ENCODE results near the gene PIK3IP1.
"Not testable (repeated sequence)": the region's sequence is repeated elsewhere in the genome, so short reads cannot be mapped to it uniquely, and the experiment has no call there.

The PIK3IP1 gene, protein sequence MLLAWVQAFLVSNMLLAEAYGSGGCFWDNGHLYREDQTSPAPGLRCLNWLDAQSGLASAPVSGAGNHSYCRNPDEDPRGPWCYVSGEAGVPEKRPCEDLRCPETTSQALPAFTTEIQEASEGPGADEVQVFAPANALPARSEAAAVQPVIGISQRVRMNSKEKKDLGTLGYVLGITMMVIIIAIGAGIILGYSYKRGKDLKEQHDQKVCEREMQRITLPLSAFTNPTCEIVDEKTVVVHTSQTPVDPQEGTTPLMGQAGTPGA

DNA sequence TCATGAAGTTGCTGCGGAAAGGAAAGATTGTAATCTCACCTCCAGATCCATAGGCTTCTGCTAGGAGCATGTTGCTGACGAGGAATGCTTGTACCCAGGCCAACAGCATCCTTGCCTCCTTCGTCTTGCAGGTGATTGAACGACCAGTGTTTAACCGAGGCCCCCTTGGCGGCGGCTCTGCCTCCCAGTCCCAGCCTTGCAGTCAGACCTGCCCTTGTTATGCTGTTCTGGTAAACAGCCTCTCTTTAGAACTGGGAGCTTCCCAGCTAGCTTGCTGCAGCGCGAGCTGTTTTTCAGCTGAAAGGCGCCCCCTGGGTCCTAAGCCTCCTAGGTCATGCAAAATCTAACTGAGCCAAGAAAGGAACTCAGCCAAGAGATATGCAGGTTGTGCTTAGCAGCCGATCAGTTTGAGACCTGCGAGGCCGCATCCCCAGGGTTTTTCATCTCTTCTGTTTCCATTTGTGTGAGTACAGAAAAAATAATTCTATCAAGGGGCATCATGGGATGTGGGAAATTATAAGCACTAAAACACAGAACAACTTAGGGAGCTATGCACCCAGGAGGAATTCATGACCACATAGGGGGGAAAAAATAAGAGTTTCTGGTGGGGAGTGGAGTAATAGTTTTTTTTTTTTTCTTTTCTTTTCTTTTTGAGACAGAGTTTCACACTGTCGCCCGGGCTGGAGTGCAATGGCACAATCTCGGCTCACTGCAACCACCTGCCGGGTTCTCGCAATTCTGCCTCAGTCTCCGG lies at the start of gene PIK3IP1:
PIK3IP1 (minus strand) TSS at position 253 of the 754 bp plus-strand sequence; CDS start at position 109, 144 bp downstream.
- DNase-seq: peak; percentile 76 to 81

DNA sequence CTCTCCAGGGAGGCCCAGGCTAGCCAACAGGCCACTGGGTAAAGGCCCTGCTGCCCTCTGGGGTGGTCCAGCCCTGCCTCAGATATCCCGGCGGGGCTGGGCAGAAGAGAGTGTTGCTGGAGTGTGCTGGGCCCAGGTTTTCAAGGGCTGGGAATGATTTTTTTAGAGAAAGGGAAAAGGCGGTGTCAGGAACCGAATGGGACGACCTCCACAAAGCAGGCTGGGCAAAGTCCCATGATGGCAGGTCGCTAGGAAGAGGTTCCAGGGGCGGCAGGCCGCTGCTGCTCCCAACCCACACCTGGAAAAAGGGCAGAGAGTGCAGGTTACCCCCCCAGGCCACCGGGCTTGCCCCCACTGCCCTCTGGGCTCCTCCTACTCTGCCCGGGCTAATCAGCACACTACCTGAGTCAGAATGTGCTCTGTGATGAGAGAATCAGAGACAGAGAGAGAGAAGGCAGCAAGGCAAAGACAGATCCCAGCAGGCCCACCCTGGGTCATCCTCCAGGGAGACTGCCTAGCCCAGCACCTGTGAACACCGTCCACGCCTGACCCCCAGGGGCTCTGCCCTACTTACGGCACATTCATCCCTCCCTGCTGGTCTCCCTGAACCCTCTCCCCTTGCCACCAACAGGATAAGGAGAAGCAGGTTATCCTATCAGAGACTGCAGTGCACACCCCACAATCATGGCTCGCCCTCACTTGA lies 49.2 kb upstream of the PIK3IP1 start:
- no peak for DNase-seq

DNA sequence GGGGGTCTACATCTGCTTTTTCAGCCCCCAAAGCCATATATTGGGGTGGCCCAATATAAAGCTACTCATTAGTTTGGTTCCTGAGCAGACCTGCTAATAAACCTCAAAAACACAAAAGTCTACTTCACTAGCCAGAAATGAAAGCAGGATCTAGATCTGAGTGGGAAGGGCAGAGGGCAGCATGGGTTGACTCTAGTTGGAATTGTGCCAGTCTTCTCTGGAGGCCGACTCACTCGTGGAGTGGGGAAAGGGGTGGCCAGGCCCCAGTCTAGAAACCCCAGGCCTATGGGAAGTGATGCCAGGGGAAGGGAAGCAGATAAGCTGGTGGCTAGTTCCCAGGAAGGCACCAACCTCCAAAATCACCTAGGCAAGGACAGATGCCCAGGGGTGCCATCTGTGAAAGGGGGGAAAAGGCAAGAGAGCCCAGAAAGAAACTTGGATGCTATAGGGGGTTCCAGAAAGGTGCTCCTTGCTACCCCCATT lies 48.5 kb upstream of the PIK3IP1 start:
- DNase-seq: no peak

DNA sequence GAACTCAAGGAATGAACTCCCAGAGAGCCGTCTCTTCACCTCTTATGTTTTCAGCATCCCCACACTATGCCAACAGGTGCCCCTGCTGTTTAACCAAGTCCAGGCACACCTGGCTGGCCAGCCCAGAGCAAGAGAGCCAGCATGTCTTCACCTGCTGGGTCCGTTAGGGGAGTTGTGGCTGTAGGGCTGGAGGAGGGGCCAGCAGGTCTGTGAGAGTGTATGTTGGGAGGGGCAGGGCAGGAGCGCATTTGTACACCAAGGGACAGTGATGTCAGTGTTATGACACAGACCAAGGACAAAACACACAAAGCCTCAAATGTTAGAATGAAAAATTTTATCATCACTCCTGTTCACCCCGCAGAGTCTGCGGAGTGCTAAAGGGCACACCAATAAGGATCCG lies 48.1 kb upstream of the PIK3IP1 start:
- no peak for DNase-seq

DNA sequence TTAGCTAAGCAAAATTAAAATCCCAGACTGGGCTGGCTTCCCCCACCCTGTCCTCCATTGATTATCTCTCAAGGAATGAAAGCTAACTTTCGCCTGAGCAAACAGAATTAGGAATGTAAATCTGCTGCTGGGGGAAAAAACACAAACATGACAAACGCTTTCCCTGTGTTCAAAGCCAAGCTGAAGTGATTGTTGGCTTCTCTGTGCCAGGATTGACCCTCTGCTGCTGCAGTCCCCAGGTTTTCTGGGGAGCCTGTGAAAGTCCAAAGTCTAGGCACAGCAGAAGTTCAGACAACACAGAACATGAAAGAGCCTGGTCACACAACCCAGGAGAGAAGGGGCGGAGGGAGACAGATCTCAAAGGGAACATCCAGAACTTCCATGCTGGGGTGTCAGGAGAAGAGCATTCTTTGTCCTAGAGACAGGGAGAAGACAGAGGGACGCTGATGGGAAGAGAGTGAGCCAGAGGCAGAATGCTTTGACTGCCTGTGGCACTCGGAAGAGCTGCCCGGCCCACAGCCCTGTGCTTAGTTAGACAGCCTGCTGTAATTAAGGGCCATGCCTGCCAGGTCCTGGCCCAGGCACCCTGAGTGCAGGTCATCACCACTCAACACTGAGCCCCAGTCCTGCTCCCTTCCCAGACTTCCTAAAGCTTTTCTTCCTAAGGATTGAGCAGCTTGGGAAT lies 47.0 kb upstream of the PIK3IP1 start:
- DNase-seq: no peak

DNA sequence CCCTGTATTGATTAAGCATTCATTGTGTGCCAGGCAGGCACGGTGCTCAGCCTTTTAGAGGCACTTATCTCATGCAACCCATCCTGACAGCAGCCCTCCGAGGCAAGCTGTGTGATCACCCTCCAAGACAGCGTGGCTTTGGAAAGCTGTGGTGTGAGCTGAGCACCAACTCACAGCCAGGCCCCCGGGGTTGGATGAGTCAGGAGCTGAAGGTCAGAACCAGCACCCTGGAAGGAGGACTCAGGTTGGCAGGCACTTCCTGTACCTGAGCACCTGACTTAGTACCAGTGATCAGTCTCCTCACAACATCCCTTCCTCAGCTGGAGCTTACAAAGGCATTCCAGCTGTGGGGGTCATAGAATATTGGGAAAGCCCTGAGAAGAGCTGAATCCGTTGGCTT lies 44.9 kb upstream of the PIK3IP1 start:
- no peak for DNase-seq

DNA sequence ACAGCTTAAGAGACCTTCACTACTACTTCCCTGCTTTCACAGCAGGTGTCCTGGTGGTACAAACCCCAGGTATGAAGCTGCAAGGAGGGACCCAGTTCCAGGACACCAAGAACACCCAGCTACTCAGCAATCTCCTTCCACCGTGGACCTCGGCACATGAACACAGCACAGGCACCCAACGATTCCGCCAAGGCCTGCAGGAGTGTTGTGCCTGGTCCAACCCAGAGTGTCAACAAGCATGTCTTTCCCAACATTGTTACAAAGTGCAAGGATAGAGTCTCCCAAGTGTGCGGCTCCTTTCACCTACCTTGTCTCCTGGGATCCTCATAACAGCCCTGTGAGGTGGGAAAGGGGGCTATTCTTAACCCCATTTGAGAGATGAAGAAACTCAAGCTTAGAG lies 42.0 kb upstream of the PIK3IP1 start:
- no peak for DNase-seq

DNA sequence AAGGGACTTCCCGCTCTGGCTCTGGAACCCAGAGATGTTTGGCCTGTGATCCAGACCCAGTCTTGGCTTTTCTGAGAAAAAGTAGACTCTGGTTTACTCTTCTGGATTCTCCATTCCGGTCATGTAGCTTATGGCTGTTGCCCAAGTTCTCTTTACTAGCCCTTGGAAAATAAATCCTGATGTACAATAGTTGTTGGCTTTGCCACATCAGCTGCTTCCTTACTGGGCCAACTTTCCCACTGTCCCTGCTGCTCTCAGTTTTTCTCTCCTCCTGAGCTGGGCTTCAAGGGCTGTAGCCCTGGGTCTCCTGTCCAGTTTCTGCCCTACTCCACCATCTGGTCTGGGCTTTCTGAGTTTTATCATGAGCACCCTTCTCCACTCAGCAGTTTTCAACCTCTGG lies 41.4 kb upstream of the PIK3IP1 start:
- no peak for DNase-seq

DNA sequence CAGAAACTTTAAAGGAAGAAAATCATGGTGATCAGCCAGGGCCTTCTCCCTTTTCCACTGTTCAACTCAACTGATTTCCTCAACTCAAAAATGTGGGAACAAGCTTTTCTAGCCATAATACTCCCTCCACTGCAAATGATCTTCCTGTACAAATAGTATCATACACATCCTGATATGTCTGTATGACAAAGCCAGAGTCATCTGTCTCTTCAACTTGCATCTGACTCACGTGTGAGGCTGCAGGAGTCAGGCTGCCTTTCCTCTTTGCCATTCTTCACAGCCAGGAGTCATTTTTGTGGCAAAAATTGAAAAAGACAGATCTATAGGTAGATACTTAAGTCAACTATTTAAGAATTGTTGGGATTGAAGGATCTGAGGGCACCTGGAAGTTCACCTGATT lies 40.6 kb upstream of the PIK3IP1 start:
- no peak for DNase-seq

DNA sequence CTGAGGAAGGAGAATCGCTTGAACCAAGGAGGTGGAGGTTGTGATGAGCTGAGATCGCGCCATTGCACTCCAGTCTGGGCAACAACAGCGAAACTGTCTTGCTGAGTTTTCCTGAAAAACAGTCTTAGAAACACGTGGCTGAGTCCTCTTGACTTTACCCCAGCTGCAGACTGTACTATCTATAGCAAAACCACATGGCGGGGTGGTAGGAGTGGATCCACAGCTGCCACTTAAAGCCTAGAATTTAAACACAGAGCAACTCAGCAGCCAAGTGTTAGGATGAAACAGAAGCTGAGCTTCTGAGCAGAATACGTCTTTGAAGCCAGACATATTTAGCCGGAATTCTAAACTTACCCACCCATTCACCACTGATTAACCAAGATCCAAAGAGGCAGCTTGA lies 39.7 kb upstream of the PIK3IP1 start:
- DNase-seq: no peak

DNA sequence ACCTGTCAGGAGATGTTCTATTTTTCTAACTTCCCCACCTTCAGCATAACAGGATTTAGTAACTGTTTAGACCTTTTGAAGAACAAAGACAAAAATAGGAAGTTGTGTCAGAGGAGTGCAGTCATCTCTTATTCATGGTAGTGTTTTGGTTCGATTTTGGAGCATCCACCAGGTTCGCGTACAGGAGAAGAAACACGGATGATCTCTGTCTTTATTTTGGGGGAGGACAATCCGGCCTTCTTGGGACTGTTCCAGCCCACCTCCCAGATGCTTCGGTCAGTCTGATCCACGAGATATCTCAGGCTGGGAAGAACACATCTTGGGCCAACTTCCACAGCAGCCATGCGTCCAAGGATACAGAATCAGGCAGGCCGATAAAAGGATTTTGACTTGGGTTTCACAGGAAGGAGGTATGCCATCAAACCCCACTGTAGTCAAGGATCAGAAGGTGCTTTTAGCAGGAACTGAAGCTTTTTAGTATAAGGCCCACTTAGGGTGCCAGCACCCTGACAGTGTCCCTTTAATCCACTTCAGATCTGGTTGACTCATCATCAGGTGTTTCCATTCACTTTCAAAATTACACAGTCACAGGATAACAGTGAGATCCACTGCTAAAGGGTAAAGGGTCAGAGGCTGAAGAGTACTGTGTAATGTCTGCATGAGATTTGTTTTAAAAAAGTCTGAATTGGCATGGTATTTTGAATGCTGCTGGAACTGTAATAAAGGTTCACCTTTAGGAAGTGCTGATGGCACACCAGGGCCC lies 37.3 kb upstream of the PIK3IP1 start:
- DNase-seq: no peak

DNA sequence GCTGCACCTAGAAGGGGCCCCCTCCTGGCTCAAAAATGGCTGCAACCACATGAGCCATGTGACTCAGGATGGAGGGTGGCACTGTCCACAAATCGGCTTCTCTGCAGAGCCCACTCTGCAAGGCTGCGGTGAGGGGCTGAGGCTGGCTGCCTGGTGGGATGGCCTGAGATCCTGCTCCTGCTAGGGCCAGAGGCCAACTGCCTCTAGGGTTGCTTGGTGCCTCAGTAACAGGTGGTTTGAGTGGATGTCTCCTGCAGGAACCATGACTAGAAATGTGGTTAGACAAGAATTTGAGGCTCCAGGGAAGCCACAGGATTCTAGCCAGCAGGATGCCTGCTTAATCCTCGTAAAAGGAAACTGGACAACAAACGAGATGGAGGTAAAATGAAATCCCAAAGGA lies 36.7 kb upstream of the PIK3IP1 start:
- DNase-seq: no peak

DNA sequence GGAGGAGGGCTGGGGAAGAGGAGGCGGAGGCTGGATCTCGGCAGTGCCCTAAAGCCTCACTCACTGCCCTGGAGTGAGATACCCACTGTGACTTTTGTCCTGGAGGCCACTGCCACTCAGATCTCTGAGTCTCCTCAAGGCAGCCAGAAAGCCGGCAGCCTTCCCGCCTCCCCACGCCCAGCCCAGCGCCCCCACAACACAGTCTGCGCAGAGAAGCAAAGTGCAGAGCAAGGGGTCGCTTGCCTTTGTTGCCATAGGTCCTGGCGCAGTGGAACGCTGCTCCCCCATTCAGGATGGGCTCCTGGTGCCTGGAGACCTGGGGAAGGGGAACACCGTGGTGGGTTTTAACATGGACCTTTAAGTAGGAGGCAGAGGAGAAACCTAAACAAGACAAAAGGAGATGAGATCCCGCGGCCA lies 36.3 kb upstream of the PIK3IP1 start:
- DNase-seq: no peak

DNA sequence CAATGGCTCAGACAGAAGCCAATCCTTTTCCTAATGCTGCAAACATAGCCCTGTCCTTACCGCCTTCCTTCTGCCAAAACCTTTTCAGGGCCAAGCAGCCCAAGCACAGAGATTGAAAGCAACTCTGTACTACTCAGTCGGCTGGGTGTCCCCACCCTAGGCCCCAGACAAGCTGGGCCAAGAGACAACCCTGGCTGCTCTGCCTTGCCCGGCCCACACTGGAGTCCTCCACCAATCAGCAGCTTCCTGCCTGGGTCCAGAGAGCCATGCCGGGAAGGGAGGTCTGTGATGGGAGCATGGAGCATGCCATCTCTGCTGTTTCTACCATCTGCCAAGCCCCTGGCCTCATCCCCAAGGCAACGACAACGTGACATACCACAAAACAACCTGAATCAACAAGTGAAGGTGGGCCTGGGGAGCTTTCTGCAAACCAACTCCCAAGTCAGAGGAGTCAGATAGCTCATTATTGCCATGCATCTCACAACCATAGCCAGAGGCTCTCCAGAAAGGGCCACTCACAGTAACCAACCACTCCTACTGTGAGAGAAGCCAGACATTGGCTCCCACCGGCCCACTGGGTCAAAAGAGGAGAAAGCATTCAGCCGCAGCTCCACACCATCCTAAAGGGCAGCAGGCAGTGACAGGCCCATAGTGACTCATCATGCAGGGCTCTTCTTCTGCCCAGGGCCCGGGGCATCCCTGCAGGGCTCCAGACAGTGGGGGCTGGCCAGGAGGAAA lies 35.7 kb upstream of the PIK3IP1 start:
- no peak for DNase-seq

DNA sequence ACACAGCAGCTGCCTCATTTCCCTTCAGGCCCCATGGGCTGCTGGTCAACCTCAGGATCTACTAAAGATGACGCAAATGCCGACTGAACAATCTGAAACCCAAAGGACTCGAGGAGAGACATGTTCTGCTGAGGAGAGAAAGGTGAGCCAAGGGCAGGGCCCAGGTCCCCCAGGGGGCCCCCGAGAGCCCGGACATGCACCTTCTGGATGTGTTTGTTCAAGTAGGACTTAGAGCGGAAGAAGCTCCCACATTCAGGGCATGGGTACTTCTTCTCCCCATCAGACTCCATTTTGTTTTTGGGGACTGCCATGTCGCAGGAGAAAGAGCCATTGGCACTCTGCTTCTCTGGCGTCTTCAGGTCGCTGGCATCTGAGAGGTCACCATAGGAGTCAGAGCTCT lies 34.6 kb upstream of the PIK3IP1 start:
- no peak for DNase-seq

DNA sequence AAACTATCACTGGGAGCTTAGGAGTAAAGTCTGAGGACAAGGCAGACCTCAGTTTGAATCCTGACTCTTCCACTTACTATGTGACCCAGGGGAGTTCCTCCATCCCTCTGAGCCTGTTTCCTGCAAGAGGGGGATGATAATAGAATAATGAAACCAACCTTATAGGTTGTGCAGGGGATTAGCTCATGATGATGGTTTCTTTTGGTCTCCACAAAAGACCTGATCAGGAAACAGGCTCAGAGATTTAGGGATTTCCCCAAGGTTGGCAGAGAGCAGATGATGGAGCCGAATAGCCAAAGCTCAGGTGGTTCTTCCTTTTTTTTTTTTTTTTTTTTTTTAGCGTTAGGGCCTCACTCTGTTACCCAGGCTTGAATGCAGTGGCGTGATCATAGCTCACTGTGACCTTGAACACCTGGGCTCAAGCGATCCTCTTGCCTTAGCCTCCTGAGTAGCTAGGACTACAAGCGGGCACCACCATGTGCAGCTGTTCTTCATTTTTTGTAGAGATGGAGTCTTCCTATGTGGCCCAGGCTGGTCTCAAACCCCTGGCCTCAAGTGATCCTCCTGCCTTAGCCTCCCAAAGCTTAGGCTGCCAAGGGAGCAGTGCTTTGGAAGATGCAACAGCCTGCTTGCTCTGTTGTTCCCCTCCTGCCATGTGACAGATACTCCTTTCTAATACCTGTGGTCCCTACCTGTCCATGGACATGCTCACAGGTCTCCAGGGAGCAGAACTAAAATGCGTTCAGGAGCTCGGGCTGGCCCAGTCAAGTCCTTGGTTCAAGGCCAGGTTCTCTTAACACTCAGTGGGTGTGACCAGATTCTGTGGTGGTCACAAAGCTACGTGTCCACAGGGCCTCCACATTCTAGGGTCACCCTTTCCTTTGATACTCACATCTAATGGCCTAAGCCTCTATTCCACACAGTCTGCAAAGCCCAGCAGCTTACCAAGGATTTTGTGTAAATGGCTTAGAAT lies 31.6 kb upstream of the PIK3IP1 start:
- no peak for DNase-seq

DNA sequence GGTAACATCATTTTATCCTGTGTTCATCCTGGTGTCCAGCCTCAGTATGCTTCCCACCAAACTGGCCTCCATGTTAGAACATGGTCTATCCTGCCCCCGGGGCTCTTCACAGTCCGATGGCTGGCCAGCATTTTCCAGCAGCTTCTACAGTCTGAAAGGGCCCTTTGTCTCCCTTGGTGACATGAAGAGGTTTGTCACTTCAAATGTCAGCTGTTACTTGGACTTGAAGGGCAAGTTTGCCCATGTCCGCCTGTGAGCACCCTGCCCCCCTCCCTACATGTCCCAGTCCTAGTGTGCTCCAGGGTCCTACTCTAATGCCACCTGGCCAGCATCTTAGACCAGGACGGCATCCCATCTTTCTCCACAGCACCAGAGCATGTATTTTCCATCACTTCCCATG lies 29.1 kb upstream of the PIK3IP1 start:
- no peak for DNase-seq

DNA sequence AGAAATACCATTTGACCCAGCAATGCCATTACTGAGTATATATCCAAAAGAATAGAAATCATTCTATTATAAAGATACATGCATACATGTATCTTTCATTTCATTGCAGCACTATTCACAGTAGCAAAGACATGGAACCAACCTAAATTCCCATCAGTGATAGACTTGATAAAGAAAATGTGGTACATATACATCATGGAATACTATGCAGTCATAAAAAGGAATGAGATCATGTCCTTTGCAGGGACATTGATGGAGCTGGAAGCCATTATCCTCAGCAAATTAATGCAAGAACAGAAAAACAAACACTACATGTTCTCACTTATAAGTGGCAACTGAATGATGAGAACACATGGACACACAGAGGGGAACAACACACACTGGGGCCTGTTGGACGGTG lies 21.9 kb upstream of the PIK3IP1 start:
- DNase-seq: not testable (repeated sequence)

DNA sequence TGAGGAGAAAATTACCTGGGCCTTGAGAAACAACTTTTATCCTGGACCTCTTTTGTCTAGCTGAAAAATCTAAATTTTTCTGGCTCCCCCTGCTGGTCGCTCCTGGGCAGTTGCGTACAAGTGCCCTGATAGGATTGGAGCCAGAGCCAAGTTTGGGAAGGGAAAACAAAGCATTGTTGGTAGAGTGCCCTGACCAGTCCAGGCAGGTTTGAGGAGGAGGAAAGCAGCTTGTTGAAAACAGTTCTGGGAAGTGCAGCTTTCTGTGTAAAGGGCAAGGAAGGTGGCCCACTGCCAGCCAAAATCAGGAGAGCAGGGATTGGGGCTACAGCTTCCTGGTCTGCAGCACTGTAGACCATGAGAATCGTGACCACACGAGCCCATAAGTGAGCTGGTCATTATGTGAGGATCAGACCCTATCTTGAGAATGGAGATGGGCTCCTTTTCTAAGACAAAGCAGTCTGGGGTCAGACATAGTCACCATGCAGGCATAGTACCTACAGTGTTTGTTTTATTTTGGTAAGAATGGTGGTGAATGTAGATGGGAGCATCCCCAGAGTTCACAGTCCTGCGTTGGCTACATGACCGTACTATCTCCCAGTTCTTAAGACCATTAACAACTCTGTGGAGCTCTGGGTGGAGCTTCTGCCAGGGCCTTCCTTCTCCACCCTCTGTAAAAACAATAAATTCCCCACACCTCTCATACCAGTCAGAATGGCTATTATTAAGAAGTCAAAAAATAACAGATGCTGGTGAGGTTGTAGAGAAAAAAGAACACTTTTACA lies 21.3 kb upstream of the PIK3IP1 start:
- peak; percentile 14 to 44 for DNase-seq

DNA sequence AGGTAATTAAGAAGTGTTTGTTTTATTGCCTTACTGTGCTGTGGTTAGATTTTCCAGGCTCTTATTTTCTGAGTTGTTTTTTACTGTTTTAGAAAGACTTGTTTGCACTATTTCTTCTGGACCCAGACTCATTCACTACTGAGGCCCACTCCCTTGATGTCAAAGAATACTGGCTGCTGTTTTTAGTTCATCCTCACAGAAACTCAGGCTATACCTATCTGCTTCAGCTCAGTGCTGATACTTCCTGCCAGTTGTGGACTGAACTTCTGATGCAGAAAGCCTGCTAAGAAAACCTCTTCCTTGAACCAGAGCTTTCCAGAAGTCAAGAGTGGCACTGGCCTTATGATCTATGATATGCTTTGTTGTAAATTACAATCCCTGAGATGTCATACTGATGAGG lies 15.9 kb upstream of the PIK3IP1 start:
- DNase-seq: no peak
